Hepatocyte (in vitro differentiated cells): Measurements from ENCODE around the gene COL4A2. TPM values are rescaled to one million over a fixed set of nuclear protein-coding genes. Genes with fewer than 3 reads are reported as not detected.

Source experiments
- DNase-seq: peaks from one replicate; pipeline ENCODE4 v3.0.0-alpha.2; 2016; ENCODE audit warnings: low spot score
- H2AFZ ChIP-seq: fragments of 200-600 bp; sonication (generic); 2 replicates; pipeline ENCODE4 v1.6.0; 2016; ENCODE audit warnings: antibody characterized with exemption, mild to moderate bottlenecking
- H3K27ac ChIP-seq: fragments of 200-600 bp; sonication (generic); 2 replicates; pipeline ENCODE4 v1.5.1; 2016; ENCODE audit warnings: mild to moderate bottlenecking
- H3K27me3 ChIP-seq: fragments of 200-600 bp; sonication (generic); 2 replicates; pipeline ENCODE4 v1.6.1; 2016
- H3K36me3 ChIP-seq: fragments of 200-600 bp; sonication (generic); replicated peaks from 2 replicates; pipeline ENCODE4 v1.5.1; 2016; ENCODE audit warnings: low read depth; ENCODE audit not compliant: insufficient read depth
- H3K4me1 ChIP-seq: fragments of 200-600 bp; sonication (generic); 2 replicates; pipeline ENCODE4 v1.5.1; 2016; ENCODE audit warnings: mild to moderate bottlenecking, moderate library complexity; ENCODE audit not compliant: insufficient read depth
- H3K4me2 ChIP-seq: fragments of 200-600 bp; sonication (generic); 2 replicates; pipeline ENCODE4 v1.6.0; 2016
- H3K4me3 ChIP-seq: fragments of 200-600 bp; sonication (generic); 2 replicates; pipeline ENCODE4 v1.5.1; 2016; ENCODE audit warnings: mild to moderate bottlenecking
- H3K79me2 ChIP-seq: fragments of 200-600 bp; sonication (generic); 2 replicates; pipeline ENCODE4 v1.6.0; 2017; ENCODE audit warnings: mild to moderate bottlenecking
- H3K9me2 ChIP-seq: fragments of 200-600 bp; sonication (generic); replicated peaks from 2 replicates; pipeline ENCODE4 v1.6.0; 2017; ENCODE audit warnings: mild to moderate bottlenecking; ENCODE audit not compliant: insufficient read depth
- H3K9me3 ChIP-seq: fragments of 200-600 bp; sonication (generic); 2 replicates; pipeline ENCODE4 v1.5.1; 2016; ENCODE audit warnings: low read depth, mild to moderate bottlenecking
- H4K20me1 ChIP-seq: fragments of 200-600 bp; sonication (generic); 2 replicates; pipeline ENCODE4 v1.6.0; 2016; ENCODE audit warnings: mild to moderate bottlenecking; ENCODE audit not compliant: insufficient read depth, poor library complexity, severe bottlenecking
- EZH2 ChIP-seq: fragments of 200-600 bp; sonication (generic); IDR thresholded peaks from 2 replicates; pipeline ENCODE4 v1.6.1; 2016; ENCODE audit warnings: antibody characterized with exemption, mild to moderate bottlenecking, borderline replicate concordance
- EZH2phosphoT487 ChIP-seq: fragments of 200-600 bp; sonication (generic); IDR thresholded peaks from one replicate; pipeline ENCODE4 v1.6.1; 2018; ENCODE audit warnings: antibody characterized with exemption, mild to moderate bottlenecking, low read depth, moderate library complexity; ENCODE audit not compliant: unreplicated experiment, severe bottlenecking
- WGBS: methylation state at CpG from one replicate; pipeline ENCODE4 v1.1.6; 2016; ENCODE audit warnings: low lambda C conversion rate; ENCODE audit errors: missing lambda C conversion rate; 5-methylcytosine and 5-hydroxymethylcytosine counted together
- polyA plus RNA-seq: library from polyadenylated mRNA; unstranded; fragments of >200 nt; fragmentation: Nextera tagmentation; extraction: Ambion mirVana; gene quantifications from 2 replicates; pipeline ENCODE4 v1.2.1, GENCODE V29; 2016
- total RNA-seq: library from RNA; depleted of rRNA; stranded (reverse); fragments of >200 nt; gene quantifications from 2 replicates; pipeline ENCODE4 v1.2.3, GENCODE V29; 2014
- TF ChIP-seq, protein P1 (sequence below): fragments of 200-600 bp; sonication (generic); IDR thresholded peaks from 2 replicates; pipeline ENCODE4 v1.5.1; 2016; ENCODE audit warnings: antibody characterized with exemption, mild to moderate bottlenecking; ENCODE audit not compliant: poor library complexity

The COL4A2 gene
- total and polyA plus RNA-seq, 2 experiments from 2014 or later: 171 to 221 TPM

DNA sequence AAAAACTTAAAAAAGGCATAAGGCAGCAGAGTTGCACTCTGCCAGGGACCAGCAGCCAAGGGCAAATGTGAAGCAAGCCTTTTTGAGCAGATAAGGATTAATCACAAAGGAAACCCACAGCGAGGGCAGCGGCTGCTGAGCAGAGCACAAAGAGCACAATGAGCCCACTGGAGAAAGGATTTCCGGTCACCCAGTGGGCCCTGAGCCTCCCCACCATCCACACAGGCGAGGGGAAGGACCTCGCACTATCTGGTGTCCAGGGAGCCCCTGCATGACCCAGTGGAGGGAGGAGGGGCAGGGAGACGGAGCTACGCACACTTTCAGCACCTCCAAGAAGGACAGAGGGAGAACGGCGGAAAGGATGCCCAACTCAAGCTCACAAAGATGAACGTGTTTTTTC is 40.1 kb upstream of the COL4A2 start:
- H3K4me2 ChIP-seq: no peak overlapping the region
- H3K36me3 ChIP-seq: no peaks in the 10 kb centered on the region
- H3K79me2 ChIP-seq: peaks cover 28% of the 10 kb centered on the region
- no peaks in the 10 kb centered on the region for H3K9me3 ChIP-seq
- no peak overlapping the region for H3K4me3 ChIP-seq
- H3K9me2 ChIP-seq: no peaks in the 10 kb centered on the region
- H3K4me1 ChIP-seq: peaks cover 20% of the 10 kb centered on the region
- H3K27ac ChIP-seq: no peak overlapping the region
- no peaks in the 10 kb centered on the region for H3K27me3 ChIP-seq
- WGBS: 74% methylated on average over 10 of the region's 10 CpGs
- TF ChIP-seq EZH2phosphoT487: no peak
- TF ChIP-seq, protein P1, sequence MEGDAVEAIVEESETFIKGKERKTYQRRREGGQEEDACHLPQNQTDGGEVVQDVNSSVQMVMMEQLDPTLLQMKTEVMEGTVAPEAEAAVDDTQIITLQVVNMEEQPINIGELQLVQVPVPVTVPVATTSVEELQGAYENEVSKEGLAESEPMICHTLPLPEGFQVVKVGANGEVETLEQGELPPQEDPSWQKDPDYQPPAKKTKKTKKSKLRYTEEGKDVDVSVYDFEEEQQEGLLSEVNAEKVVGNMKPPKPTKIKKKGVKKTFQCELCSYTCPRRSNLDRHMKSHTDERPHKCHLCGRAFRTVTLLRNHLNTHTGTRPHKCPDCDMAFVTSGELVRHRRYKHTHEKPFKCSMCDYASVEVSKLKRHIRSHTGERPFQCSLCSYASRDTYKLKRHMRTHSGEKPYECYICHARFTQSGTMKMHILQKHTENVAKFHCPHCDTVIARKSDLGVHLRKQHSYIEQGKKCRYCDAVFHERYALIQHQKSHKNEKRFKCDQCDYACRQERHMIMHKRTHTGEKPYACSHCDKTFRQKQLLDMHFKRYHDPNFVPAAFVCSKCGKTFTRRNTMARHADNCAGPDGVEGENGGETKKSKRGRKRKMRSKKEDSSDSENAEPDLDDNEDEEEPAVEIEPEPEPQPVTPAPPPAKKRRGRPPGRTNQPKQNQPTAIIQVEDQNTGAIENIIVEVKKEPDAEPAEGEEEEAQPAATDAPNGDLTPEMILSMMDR: no peak
- no peak for TF ChIP-seq EZH2
- no peaks in the 10 kb centered on the region for H4K20me1 ChIP-seq
- no peak overlapping the region for H2AFZ ChIP-seq
- DNase-seq: no peak

DNA sequence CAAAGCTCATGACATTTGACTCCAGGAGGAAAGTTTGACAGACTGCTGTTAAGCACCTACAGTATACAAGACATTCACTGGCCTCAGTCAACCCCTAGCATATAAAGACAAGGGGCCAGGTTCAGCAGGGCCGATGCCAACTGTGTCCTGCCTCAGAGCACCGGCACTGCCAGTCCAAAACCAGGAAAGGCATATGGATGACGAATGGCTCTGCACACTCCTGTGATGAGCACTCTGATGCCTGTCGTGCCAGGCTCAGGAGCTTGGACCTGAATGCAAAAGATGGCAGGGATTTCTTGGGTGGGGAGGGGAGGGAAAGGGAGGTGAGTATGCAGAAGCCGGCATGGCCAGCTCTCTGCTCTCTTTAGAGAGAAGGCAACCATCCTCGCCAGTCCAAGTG is 39.0 kb upstream of the COL4A2 start:
- Histone ChIP-seq H4K20me1 (no peaks in the 10 kb centered on the region), H3K27ac (no peak overlapping the region), H2AFZ (no peak overlapping the region), H3K27me3 (no peaks in the 10 kb centered on the region), H3K36me3 (no peaks in the 10 kb centered on the region), H3K79me2 (peaks cover 28% of the 10 kb centered on the region), H3K4me3 (no peak overlapping the region), H3K9me3 (no peaks in the 10 kb centered on the region), H3K4me1 (peaks cover 11% of the 10 kb centered on the region), H3K4me2 (no peak overlapping the region), H3K9me2 (no peaks in the 10 kb centered on the region)
- DNase-seq: no peak
- TF ChIP-seq, protein P1: no peak
- TF ChIP-seq EZH2: no peak
- TF ChIP-seq EZH2phosphoT487: no peak
- WGBS: 95% methylated on average over 6 of the region's 6 CpGs

DNA sequence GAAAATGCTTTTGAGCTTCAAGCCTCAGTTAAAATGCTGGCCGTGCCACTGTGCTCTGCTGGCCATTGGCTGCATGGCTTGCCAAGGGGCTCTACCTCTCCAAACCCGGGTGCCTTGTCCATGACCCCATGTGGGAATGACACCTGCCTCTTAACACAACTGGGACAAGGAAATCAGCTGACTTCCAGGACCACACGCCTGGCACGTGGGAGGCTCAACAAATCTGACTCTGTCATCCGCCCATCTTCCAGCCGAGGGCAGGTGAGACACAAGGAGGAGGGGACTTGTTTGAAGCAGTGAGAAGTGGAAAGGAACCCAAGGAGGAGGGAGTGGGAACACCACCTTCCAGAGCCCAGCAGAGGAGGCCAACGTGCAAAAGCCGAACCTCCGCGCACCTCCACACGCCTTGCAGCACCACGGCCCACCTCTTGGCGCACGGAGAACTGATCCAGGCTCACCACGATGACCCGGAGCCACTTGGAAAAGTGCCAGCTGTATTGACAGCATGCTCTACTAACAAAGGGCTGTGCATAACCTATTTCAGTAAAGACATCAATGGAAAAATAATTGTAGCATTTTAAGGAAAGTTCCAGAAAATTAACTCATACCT is 38.4 kb upstream of the COL4A2 start:
- Histone ChIP-seq H4K20me1 (no peaks in the 10 kb centered on the region), H3K27ac (no peak overlapping the region), H3K79me2 (peaks cover 25% of the 10 kb centered on the region), H3K27me3 (no peaks in the 10 kb centered on the region), H3K4me3 (no peak overlapping the region), H3K4me1 (peaks cover 5% of the 10 kb centered on the region), H3K36me3 (no peaks in the 10 kb centered on the region), H3K9me2 (no peaks in the 10 kb centered on the region), H2AFZ (no peak overlapping the region), H3K4me2 (no peak overlapping the region), H3K9me3 (no peaks in the 10 kb centered on the region)
- WGBS: 93% methylated on average over 16 of the region's 16 CpGs
- no peak for TF ChIP-seq EZH2
- TF ChIP-seq EZH2phosphoT487: no peak
- TF ChIP-seq, protein P1: no peak
- DNase-seq: no peak
